Stimulated activated CD8-positive, alpha-beta memory T cell treated with anti-CD3 and anti-CD28 coated beads, Interleukin-7, amount 100 ng/mL, for 48 hours (primary cell): Measurements from ENCODE around the gene TPPP.

Experiments
- DNase-seq, 2 donors: peaks; one replicate each; pipeline ENCODE4 v3.0.0-alpha.2; 2020; ENCODE audit warnings: low read depth in 1 of 2; ENCODE audit errors: extremely low read depth in 1 of 2

Gene TPPP

GRCh38 chr5:647727-648126 is 45.4 kb downstream of the TPPP start:
- DNase-seq, result no peak

GRCh38 chr5:647311-647710 is 45.8 kb downstream of the TPPP start:
- DNase-seq, result no peak

GRCh38 chr5:646396-647201 is 46.6 kb downstream of the TPPP start:
- DNase-seq, result no peak

- DNase-seq, result no peak
These were observed 47.7 kb downstream of the TPPP start for GRCh38 chr5:645421-645820.

- DNase-seq, result no peak
These were observed 48.2 kb downstream of the TPPP start for GRCh38 chr5:644971-645370.

- no peak for DNase-seq
These were observed 48.6 kb downstream of the TPPP start for GRCh38 chr5:644509-644908.

- no peak for DNase-seq
These were observed 49.3 kb downstream of the TPPP start for GRCh38 chr5:643811-644271.

GRCh38 chr5:643351-643801 is 49.8 kb downstream of the TPPP start:
- no peak for DNase-seq

- no peak for DNase-seq
These were observed 50.7 kb downstream of the TPPP start for GRCh38 chr5:642481-642880.

GRCh38 chr5:641331-641765 is 51.8 kb downstream of the TPPP start:
- DNase-seq, result no peak

GRCh38 chr5:640461-641330 is 52.5 kb downstream of the TPPP start:
- DNase-seq, result no peak

GRCh38 chr5:639584-640213 is 53.5 kb downstream of the TPPP start:
- DNase-seq, result no peak

GRCh38 chr5:639253-639530 is 54.0 kb downstream of the TPPP start:
- DNase-seq, result no peak

GRCh38 chr5:638501-639252 is 54.5 kb downstream of the TPPP start:
- no peak for DNase-seq

GRCh38 chr5:637581-638450 is 55.3 kb downstream of the TPPP start:
- no peak for DNase-seq

GRCh38 chr5:636951-637350 is 56.2 kb downstream of the TPPP start:
- no peak for DNase-seq

GRCh38 chr5:635306-636055 is 57.7 kb downstream of the TPPP start:
- DNase-seq, result no peak

GRCh38 chr5:634191-634590 is 59.0 kb downstream of the TPPP start:
- DNase-seq, result no peak

GRCh38 chr5:633501-633955 is 59.6 kb downstream of the TPPP start:
- DNase-seq, result no peak
